GM21825 (cell line): Measurements from ENCODE around the gene PGAP1.

Experiments
- ATAC-seq: cut with Tn5 transposase; IDR thresholded peaks from one replicate; pipeline ENCODE4 v1.9.1; 2021; ENCODE audit warnings: mild to moderate bottlenecking, moderate library complexity; ENCODE audit not compliant: unreplicated experiment

PGAP1 gene, protein sequence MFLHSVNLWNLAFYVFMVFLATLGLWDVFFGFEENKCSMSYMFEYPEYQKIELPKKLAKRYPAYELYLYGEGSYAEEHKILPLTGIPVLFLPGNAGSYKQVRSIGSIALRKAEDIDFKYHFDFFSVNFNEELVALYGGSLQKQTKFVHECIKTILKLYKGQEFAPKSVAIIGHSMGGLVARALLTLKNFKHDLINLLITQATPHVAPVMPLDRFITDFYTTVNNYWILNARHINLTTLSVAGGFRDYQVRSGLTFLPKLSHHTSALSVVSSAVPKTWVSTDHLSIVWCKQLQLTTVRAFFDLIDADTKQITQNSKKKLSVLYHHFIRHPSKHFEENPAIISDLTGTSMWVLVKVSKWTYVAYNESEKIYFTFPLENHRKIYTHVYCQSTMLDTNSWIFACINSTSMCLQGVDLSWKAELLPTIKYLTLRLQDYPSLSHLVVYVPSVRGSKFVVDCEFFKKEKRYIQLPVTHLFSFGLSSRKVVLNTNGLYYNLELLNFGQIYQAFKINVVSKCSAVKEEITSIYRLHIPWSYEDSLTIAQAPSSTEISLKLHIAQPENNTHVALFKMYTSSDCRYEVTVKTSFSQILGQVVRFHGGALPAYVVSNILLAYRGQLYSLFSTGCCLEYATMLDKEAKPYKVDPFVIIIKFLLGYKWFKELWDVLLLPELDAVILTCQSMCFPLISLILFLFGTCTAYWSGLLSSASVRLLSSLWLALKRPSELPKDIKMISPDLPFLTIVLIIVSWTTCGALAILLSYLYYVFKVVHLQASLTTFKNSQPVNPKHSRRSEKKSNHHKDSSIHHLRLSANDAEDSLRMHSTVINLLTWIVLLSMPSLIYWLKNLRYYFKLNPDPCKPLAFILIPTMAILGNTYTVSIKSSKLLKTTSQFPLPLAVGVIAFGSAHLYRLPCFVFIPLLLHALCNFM

DNA sequence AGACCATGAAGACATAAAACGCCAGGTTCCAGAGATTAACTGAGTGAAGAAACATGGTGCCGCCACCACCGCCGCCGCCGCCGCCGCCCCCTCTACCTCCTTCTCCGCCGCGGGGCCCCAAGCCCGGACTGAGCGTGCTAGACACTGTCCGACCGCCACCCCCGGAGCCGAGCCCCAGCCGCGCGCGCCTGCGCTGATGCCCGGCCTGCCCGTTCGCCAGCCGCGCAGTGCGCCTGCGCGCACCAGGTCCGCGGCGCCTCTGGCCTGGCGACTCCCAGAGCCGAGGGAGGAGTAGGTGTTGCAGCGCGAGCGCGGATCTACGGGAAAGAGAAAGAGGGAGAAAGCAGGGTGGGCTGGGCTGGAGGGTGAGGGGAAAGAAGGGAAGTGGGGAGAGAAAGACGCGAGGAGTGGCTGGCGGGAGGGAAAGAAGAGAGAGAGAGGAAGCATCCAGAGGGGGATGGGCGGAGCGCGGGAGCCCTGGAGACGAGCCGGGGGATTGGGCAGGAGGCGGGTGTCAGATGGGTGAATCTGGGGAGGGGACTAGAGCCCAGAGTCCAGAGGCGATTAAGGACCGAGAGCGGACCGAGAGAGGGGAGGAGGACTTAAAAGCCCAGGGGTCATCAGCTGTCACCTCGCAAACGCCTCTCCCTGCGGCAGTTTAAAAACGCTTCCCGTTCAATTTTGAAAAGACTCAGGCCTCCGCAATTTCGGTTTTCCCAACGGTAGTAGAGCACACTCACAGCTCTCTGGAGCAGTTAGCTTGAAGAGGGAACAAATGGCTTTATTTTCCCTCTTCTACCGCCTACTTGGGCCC lies at the start of gene PGAP1:
TSS of gene PGAP1 (minus strand) at position 146 of the 814 bp plus-strand sequence. CDS start at position 55, 91 bp downstream.
- peak; percentile 90 for ATAC-seq

DNA sequence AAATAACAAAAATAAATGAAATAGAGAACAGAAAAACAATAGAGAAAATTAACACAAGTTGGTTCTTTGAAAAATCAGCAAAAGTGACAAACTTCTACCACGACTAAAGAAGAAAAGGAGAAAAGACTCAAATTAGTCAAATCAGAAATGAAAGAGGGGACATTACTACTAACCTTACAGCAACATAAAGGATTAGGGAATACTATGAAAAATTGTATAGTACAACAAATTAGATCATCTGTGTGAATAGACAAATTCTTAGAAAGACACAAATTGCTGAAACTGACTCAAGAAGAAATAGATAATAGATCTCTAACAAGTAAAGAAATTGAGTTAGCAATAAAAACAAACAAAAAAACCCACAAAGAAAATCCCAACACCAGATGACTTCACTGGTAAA lies 48.5 kb upstream of the PGAP1 start:
- no peak for ATAC-seq

DNA sequence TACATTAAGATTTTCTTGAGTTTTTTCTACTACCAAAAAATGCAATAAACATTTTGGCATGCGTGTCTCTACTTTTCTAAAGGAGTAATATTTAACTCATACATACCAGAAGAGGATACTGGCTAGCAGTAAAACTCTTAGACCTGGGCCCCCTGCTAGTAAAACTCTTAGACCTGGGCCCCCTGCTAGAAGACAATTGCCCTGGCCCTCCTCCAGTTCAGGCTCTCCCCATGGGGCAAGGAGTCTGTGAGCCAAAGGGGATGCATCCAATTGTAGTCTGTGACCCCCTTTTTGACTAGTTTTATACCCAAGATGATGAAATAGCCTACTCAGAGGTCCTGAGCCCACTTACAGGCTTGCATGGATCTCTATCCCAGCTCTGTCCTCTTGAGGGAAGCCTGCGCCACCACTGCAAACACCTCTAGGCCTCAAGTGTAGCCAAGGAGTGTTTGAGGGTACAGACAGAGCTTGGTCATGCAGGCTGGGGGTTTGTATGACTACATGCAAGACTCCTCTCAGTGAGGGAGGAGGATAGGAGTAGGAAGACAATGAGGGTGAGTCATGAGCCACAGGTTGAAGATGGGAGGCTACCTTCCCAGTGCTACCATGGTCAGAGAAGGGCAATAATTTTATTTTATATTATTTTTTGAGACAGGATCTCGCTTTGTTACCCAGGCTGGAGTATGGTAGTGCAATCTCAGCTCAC lies 45.2 kb upstream of the PGAP1 start:
- ATAC-seq: no peak

DNA sequence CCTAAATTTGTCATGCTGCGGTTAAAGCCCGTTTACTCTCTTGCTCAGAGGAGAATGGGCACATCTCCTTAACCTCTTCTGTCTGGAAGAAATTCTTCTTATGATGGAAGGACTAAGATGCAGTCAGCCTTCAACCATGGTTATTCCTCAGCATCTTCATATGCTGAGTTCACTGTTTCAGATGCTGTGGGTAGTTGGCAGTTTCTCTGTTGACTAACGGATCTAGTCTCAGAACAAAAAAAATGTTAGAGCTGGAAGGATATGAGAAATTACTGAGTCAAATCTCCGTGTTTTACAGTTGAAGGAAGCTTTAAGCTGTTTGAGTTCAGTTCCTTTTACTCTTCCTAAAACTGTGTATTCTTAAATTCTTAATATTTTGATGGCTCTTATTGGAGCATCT lies 43.6 kb upstream of the PGAP1 start:
- no peak for ATAC-seq

DNA sequence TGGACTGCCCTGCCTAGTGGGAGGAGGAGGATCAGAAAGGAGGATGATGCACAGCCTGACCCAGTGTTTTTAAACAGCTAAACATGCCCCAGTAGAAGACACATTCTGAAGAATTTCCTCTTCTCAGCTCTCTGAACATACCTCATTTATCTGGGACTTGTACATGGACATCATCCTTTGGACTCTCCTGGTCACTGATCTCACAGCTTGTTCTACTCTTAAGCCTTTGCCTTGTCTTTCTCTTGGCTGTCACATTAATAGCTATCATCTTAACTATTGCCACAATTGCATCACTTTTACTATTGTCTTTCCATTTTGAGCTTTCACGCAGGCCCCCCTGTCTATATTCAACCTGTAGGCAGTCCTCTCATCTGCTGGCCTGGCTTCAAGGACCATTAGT lies 42.0 kb upstream of the PGAP1 start:
- no peak for ATAC-seq

DNA sequence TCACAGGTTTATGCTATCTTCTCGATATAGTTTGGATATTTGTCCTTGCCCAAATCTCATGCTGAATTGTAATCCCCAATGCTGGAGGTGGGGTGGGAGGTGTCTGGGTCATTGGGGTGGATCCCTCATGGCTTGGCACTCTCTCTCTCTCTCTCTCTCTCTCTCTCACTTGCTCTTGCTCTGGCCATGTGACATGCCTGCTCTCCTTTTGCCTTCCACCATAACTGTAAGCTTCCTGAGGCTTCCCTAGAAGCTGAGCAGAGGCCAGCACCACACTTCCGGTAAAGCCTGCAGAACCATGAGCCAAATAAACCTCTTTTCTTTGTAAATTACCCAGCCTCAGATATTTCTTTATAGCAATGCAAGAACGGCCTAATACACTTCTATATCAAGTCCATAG lies 41.3 kb upstream of the PGAP1 start:
- ATAC-seq: no peak

DNA sequence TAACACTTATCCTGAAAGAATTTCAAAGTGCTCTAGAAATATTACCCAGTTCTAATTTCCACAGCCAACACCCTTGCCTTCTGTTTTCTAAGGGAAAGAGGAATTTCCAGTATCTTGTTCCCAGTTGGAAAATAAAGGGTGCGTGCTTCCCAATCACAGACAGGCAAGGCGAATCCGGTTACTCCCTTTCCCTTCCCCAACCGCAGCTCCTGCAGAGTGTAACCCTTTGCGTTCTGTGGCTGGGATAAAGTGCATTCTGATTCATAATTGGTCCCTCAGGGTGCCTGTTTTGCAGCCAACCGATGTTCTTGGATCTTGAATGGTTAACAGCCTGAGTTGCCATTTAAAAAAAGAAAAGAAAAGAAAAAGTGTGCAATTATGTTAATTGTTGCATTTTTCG lies 40.6 kb upstream of the PGAP1 start:
- ATAC-seq: no peak

DNA sequence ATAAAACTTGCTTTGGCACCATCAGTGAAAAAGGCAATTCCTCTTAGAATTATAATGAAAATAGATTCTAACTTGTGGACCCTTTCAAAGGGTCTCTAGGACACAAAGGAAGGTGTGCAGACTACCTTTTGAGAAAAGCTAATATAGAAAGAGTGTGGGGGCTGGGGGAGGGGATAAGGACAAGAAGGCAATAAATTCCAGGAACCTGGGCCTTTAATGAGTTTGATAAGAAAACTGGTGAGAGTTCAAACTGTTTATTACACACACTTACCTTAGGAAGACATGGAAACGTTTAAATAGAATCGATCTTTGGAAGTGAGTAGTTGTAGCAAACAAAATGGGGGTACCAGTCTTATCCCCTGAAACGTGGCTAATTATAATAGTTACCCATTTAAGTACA lies 39.6 kb upstream of the PGAP1 start:
- no peak for ATAC-seq

DNA sequence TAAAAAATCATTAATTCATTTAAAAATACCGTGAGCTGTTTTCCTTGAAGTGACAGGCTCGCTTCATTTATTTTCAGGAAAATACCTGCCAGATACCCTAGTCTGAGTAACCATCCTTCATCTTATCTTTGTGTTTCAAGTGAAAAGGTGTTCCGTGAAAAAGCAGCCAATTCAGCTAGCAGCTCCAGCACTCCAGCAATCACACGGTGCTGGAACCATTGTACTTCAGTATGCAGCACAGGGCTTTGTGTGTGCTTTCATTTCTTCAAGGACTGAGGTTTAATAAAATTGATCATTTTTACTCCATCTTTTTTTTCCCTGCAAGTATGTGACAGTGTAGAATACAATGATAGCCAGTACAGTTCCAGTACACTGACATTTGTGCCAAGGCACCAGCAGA lies 39.1 kb upstream of the PGAP1 start:
- ATAC-seq: no peak

DNA sequence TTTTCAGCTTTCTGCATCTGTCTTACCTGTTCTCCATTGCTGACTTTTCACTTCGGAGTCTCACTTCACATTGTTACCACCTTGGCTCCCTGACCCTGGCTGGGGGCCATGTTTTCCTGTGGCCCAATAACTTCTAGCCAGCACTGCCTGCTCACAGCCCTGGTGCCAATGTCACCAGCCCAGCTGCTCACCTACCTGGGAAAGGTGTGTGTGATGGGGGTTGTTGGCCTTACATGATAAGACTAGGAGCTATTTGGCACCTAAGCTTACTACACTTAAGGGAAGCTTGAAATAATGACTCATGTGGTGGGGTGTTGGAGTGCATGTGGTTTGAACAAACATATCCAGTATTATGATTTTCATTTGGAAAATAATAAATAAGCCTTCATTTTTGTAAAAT lies 37.5 kb upstream of the PGAP1 start:
- no peak for ATAC-seq

DNA sequence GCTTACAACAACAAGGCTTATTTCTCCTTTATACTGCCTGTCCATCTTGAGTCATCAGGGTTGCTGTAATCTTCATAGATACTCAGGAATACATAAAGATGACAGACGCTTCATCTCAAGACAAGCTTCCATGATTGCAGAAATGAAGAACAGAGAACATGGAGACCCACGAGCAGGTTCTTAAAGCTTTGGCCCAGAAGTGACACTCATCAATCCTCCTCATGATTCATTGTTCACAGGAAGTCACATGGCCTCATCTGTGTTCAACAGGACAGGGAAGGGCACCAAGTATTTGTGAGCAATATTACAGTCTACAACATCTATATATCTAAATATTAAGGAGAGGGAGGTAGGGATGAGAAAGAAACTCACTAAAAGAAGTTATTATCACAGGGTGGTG lies 36.5 kb upstream of the PGAP1 start:
- ATAC-seq: no peak

DNA sequence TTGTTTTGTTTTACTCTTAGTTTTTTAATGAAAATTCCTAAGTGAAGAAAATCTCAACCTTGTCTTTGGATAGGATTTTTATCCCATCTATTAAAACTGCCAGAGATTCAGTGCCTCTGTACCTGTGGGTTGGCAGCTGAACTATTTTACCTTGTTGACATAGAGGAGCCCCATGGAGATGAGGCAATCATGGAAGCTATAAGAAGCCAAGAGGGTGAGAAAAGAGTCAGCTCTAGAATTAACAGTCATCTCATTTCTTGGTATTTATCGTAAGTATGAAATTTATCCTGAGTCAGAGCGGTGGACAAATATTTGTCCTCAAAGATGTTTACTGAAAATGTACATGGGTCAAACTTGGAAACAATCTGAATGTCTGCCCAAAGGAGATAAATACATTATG lies 35.8 kb upstream of the PGAP1 start:
- ATAC-seq: no peak

DNA sequence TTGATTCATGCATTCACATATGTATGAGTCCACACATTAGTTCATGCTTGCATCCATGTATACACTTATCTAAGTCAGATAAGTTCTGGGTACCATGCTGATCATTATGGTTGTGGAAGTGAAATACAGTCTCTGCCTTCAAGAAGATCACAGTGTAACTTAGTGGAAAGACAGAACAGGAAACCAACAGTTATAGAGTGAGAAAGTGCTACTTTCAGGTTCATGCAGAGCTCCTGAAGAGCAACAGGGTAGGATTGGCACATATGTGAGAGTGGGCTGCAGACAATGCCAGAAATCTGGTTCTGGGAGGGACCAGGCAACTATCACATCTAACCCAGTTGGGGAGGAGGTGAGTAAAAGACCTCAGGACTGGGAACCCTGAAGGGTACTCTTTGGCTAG lies 35.4 kb upstream of the PGAP1 start:
- peak; percentile 94 for ATAC-seq

DNA sequence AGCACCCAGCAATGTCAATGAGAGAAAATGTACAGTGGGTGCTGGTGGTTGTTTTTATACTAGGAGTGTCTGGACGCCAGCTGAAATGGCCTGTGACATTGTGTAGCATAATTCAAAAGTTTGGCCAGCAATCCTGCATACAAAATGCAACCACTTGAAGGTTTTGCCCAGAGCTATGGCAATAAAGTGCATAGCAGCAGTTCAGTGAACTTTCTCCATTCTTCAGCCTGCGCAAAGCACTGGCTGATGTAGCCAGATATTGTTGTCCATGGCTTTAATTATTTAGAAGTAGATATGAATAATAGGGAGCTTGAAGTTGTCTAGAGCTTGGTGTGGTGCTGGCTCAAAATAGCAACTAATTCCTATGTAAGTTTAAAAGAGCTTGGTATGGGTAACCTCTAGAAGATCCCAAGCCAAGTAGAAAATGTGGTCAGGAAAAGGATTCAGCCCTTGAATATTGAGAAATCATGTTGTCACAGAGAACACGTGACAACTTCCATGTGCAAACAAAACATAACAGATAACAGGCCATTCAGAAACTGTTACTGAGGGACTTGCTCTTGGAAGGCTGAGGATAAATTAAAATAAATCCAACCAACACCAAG lies 33.3 kb upstream of the PGAP1 start:
- no peak for ATAC-seq

DNA sequence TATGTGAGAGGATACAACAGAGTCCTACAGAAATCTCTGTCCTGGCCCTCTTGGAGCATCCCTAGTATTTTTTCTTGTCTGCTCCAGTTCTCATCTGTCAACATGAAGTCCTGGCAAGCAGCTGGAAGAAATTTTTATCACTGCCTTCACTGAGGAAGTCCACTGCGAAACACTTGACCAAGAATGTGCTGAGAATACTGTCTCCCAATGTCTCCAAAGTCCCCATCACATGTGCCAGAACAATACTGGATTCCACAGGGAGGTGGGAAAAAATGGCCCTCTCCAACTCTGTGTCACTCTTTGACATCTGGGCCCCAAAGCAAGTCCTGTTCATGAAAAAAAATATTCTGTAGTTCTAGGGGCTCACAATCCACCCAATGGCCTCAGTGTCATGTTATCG lies 32.8 kb upstream of the PGAP1 start:
- no peak for ATAC-seq

DNA sequence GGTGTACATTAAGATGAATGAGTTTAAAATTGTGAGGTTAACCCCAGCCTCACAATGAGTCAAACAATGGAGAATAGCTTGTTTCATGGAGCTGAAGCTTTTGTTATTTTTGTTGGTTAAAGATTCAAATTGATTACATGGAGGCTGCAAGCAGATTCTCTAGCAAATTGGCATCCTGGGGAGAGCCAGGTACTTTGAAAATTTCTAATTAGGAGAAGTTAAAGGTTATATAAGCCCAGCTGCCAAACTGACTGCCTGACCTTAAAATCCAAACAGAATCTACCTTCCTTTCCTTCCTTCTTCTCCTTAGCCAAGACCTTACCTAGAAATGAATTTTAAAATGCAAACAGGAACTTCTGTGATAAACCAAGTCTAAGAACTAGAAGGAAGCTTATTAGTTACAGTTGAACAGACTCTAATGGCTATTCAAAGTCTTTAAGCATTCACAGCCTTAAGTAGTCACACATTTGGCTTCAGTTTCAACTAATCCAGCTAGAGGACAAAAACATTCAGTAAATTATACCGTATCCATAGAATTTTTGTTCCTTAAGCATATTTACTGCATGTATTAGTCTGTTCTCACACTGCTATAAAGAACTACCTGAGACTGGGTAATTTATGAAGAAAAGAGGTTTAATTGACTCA lies 31.5 kb upstream of the PGAP1 start:
- no peak for ATAC-seq

DNA sequence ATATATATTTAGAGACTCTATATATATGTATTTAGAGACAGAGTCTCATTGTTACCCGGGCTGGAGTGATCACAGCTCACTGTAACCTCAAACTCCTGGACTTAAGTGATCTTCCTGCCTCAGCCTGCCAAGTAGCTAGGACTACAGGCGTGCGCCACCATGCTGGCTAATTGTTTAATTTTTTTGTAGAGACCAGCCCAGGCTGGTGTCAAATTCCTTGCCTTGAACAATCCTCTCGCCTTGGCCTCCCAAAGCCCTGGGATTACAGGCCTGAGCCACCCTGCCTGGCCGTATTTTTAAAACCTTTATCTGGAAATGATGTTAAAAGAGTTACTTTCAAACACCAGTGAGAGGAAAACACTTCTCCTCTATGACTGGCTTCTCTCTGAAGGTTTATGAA lies 30.9 kb upstream of the PGAP1 start:
- no peak for ATAC-seq

DNA sequence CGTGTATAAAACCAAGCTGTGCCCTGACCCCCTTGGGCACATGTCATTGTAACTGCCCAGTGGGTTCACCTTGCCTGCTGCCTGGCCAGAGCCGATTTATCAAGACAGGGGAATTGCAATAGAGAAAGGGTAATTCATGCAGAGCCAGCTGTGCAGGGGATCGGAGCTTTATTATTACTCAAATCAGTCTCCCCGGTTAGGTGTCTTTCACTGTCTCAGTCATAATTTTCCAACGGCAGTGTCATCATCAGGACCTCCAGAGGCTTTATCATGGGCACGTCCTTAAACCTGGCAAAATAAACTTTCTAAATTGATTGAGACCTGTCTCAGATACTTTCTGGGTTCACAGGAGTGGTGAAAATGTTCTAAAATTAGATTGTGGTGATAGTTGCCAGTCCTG lies 29.6 kb upstream of the PGAP1 start:
- no peak for ATAC-seq

DNA sequence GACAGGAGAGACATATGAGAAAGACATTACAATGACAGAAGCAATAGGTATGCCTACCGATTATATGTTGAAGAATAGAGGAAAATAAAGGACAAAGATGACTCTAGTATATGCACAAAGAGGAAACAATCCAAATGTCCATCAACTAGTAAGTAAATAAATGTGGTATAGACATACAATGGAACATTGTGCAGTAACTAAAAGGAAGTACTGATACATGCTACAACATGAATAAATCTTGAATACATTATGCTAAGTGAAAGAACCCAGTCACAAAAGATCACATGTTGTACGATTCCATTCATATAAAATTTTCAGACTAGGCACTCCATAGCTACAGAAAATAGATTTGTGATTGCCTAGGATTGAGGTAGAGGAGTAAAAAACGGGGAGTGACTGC lies 28.5 kb upstream of the PGAP1 start:
- no peak for ATAC-seq

DNA sequence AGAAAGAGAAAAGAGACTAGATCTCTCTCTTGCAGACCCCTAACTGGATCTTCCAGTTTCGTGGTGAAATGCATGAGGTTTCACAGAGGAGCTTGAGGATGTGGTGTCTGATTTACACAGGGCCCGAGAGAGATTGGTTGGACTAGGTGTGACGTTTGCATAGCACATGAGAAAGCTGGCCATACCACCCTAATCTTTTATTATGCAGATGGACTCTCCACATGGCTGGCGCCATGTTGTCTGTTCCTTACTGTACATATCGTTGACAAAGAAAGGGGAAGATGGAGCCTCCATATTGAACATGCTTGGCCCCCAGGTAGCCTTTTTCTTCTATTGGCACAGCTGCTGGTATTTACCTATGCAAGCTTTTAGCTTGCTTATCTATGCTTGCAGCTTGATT lies 27.5 kb upstream of the PGAP1 start:
- ATAC-seq: no peak
